B cell (primary cell): Measurements from ENCODE around the gene FAM13C. TPM values are rescaled to one million over a fixed set of nuclear protein-coding genes. Genes with fewer than 3 reads are reported as not detected.

Source experiments
- ATAC-seq: fragments of 200-7000 bp; cut with Tn5 transposase; one replicate; pipeline ENCODE4 v1.10.0; 2021; ENCODE audit warnings: low read depth, mild to moderate bottlenecking, moderate number of reproducible peaks, moderate library complexity
- CTCF ChIA-PET: fragments of 350-600 bp; sonication (Branson Sonifier 250); formaldehyde crosslinking; loops from one replicate; lab custom pipeline; 2021; ENCODE audit warnings: antibody characterized with exemption, inconsistent platforms; lab: Charles Lee
- POLR2A ChIA-PET: fragments of 350-600 bp; sonication (Branson Sonifier 250); formaldehyde crosslinking; loops from one replicate; lab custom pipeline; 2021; ENCODE audit warnings: antibody characterized with exemption; lab: Charles Lee
- DNase-seq: peaks from one replicate; pipeline ENCODE4 v3.0.0; 2013
- H2AFZ ChIP-seq: 2 replicates; pipeline ENCODE4 v1.6.1; 2012; ENCODE audit warnings: mild to moderate bottlenecking, low read depth, low read length; ENCODE audit not compliant: insufficient read depth, poor library complexity, severe bottlenecking
- H3K27ac ChIP-seq, 2 donors: 1 replicate in 1 of 2; 2 replicates in 1 of 2; pipeline ENCODE4 v1.5.1; 2012 to 2013; ENCODE audit warnings: low read length in 2 of 2, mild to moderate bottlenecking in 2 of 2, moderate library complexity in 1 of 2
- H3K27me3 ChIP-seq, 4 experiments: fragments of 200-600 bp in 1 of 4; sonication (generic) in 1 of 4; replicated peaks in 1 of 4; 1 replicate in 2 of 4; 2 replicates in 2 of 4; pipeline versions ENCODE4 v1.6.1 to v1.7.0; 2013 to 2016; ENCODE audit warnings: low read length in 3 of 4, mild to moderate bottlenecking in 2 of 4, mixed read lengths in 1 of 4, moderate library complexity in 1 of 4; ENCODE audit not compliant: insufficient read depth in 4 of 4, control insufficient read depth in 3 of 4; ENCODE audit errors: control extremely low read depth in 1 of 4
- H3K36me3 ChIP-seq, 2 experiments: replicated peaks in 1 of 2; 1 replicate in 1 of 2; 2 replicates in 1 of 2; pipeline versions ENCODE4 v1.6.1 to v1.7.1; 2013; ENCODE audit warnings: low read length in 1 of 2; ENCODE audit not compliant: insufficient read depth in 2 of 2, control insufficient read depth in 1 of 2; ENCODE audit errors: control extremely low read depth in 1 of 2, extremely low read depth in 1 of 2
- H3K4me1 ChIP-seq, 2 donors: fragments of 200-600 bp in 1 of 2; sonication (generic) in 1 of 2; 1 replicate in 1 of 2; 2 replicates in 1 of 2; pipeline versions ENCODE4 v1.5.1 to v1.6.1; 2013 to 2017; ENCODE audit warnings: low read length in 2 of 2; ENCODE audit not compliant: control insufficient read depth in 2 of 2, insufficient read depth in 2 of 2
- H3K4me2 ChIP-seq: replicated peaks from 2 replicates; pipeline ENCODE3; 2012; ENCODE audit warnings: mild to moderate bottlenecking, low read depth, low read length; ENCODE audit not compliant: poor library complexity, severe bottlenecking
- H3K4me3 ChIP-seq, 5 experiments: fragments of 200-600 bp in 1 of 5; sonication (generic) in 1 of 5; 1 replicate in 3 of 5; 2 replicates in 2 of 5; pipeline versions ENCODE4 v1.5.1 to v1.7.0; 2011 to 2016; ENCODE audit warnings: low read length in 4 of 5, mild to moderate bottlenecking in 4 of 5, low read depth in 2 of 5, control low read depth in 1 of 5, moderate library complexity in 1 of 5; ENCODE audit not compliant: insufficient read depth in 1 of 5; ENCODE audit errors: control extremely low read depth in 1 of 5, extremely low read depth in 1 of 5
- H3K79me2 ChIP-seq: fragments of 200-600 bp; sonication (generic); one replicate; pipeline ENCODE4 v1.6.0; 2016; ENCODE audit warnings: low read length; ENCODE audit not compliant: control insufficient read depth, insufficient read depth
- H3K9ac ChIP-seq: fragments of 200-600 bp; sonication (generic); 2 replicates; pipeline ENCODE4 v1.6.1; 2017; ENCODE audit warnings: mild to moderate bottlenecking, low read length, moderate library complexity
- H3K9me3 ChIP-seq, 3 donors: one replicate each; pipeline versions ENCODE4 v1.6.1 to v1.7.1; 2013; ENCODE audit warnings: low read length in 2 of 3; ENCODE audit not compliant: control insufficient read depth in 2 of 3, insufficient read depth in 1 of 3; ENCODE audit errors: control extremely low read depth in 1 of 3
- H4K20me1 ChIP-seq: 2 replicates; pipeline ENCODE4 v1.6.0; 2012; ENCODE audit warnings: mild to moderate bottlenecking, low read length; ENCODE audit not compliant: insufficient read depth, control insufficient read depth, poor library complexity, severe bottlenecking
- H3K27ac Mint-ChIP-seq: one replicate; pipeline ENCODE4 v1.8.0; 2021; ENCODE audit warnings: mixed read lengths
- H3K27me3 Mint-ChIP-seq: one replicate; pipeline ENCODE4 v1.8.0; 2021; ENCODE audit warnings: mixed read lengths
- H3K4me1 Mint-ChIP-seq: one replicate; pipeline ENCODE4 v1.8.0; 2021; ENCODE audit warnings: mixed read lengths
- H3K4me3 Mint-ChIP-seq: one replicate; pipeline ENCODE4 v1.8.0; 2021; ENCODE audit warnings: mixed read lengths
- H3K9me3 Mint-ChIP-seq: one replicate; pipeline ENCODE4 v1.8.0; 2022; ENCODE audit warnings: mixed read lengths; ENCODE audit not compliant: insufficient read depth
- EZH2 ChIP-seq: IDR thresholded peaks from 2 replicates; pipeline ENCODE4 v1.6.1; 2012; ENCODE audit warnings: borderline replicate concordance, low read depth, mild to moderate bottlenecking, moderate library complexity, low read length; ENCODE audit not compliant: insufficient read depth, poor library complexity, severe bottlenecking
- WGBS: methylation state at CpG from one replicate; pipeline ENCODE4 v1.1.5; 2013; ENCODE audit warnings: missing lambda C conversion rate; ENCODE audit not compliant: insufficient coverage; 5-methylcytosine and 5-hydroxymethylcytosine counted together
- intact Hi-C: fragments of 100-400 bp; cut with micrococcal nuclease; formaldehyde crosslinking; loops from one replicate; pipeline ENCODE4 v1.10.0; 2022
- polyA plus RNA-seq: library from polyadenylated mRNA; depleted of rRNA; stranded (reverse); fragments of >200 nt; gene quantifications from 2 replicates; pipeline ENCODE4 v1.2.3, GENCODE V29; 2012
- total RNA-seq, 2 donors: library from RNA; stranded (reverse); fragments of 120-200 nt in 1 of 2; gene quantifications; 1 replicate in 1 of 2; 2 replicates in 1 of 2; pipeline versions ENCODE4 v1.2.3 to v1.2.4, GENCODE V29; 2013 to 2022
- TF ChIP-seq, protein P1 (sequence below): fragments of 200-600 bp; IDR thresholded peaks from one replicate; pipeline ENCODE4 v1.8.0; 2022; ENCODE audit warnings: antibody characterized with exemption, mild to moderate bottlenecking

FAM13C gene
- total and polyA plus RNA-seq, 2 donors (not counting 1 experiment from before 2014, with no cell fraction given), result not detected

DNA sequence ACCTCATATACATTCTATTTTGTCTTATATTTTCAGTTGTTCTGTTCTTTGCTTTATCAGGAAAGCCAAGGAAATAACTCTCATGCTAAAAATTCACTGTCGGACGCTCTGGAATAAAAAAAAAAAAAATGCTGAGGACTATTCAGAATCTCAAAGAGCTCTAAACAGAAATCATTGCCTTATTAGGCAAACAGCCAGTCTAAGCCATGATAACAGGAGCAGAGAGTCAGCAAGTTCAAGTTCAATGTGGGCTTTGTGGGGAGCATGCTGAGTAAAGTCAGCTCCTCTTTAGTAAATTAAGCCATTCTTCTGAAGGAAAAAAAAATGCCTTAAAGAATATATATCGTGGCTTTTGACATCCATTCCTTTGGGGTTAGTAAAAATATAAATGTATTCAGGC lies 13.6 kb upstream of the FAM13C start:
- no peak overlapping the region for H2AFZ ChIP-seq
- Mint-ChIP-seq H3K27ac (no peak overlapping the region), H3K9me3 (no peaks in the 10 kb centered on the region), H3K27me3 (peaks cover 3% of the 10 kb centered on the region), H3K4me1 (no peaks in the 10 kb centered on the region), H3K4me3 (no peak overlapping the region)
- no peaks in the 10 kb centered on the region for H3K9me3 ChIP-seq
- no peaks in the 10 kb centered on the region for H4K20me1 ChIP-seq
- H3K4me2 ChIP-seq, result no peak overlapping the region
- no peak overlapping the region for H3K9ac ChIP-seq
- intact Hi-C loops, result no loop called here
- H3K4me3 ChIP-seq, result no peak overlapping the region
- H3K27ac ChIP-seq, result no peak overlapping the region
- POLR2A ChIA-PET, result no interaction called here
- no peak for TF ChIP-seq EZH2
- TF ChIP-seq, protein P1, sequence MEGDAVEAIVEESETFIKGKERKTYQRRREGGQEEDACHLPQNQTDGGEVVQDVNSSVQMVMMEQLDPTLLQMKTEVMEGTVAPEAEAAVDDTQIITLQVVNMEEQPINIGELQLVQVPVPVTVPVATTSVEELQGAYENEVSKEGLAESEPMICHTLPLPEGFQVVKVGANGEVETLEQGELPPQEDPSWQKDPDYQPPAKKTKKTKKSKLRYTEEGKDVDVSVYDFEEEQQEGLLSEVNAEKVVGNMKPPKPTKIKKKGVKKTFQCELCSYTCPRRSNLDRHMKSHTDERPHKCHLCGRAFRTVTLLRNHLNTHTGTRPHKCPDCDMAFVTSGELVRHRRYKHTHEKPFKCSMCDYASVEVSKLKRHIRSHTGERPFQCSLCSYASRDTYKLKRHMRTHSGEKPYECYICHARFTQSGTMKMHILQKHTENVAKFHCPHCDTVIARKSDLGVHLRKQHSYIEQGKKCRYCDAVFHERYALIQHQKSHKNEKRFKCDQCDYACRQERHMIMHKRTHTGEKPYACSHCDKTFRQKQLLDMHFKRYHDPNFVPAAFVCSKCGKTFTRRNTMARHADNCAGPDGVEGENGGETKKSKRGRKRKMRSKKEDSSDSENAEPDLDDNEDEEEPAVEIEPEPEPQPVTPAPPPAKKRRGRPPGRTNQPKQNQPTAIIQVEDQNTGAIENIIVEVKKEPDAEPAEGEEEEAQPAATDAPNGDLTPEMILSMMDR, result no peak
- no CpG with 5 or more reads among the region's 3 CpGs for WGBS
- ATAC-seq, result no peak
- H3K4me1 ChIP-seq, result no peaks in the 10 kb centered on the region
- CTCF ChIA-PET, result no interaction called here
- H3K36me3 ChIP-seq, result no peaks in the 10 kb centered on the region
- no peaks in the 10 kb centered on the region for H3K79me2 ChIP-seq
- no peaks in the 10 kb centered on the region for H3K27me3 ChIP-seq
- DNase-seq, result no peak

DNA sequence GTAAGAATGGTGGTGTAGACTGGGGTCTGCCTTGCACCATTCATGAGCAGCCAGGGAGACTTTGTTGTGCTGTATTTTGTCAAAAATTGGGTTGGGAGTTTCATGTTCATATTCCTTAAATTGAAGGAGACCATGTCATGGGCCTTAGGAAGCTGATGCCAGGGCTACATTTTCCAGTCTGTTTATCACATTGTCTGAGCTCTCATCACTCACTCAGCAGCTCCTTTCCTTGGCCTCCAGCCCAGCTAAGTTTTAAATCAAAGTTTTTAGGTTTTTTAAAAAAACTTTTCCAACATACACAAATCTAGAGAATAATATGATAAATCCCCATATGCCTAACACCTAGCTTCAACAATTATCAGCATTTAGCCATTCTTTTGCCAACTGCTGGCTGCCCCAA lies 12.6 kb upstream of the FAM13C start:
- Histone ChIP-seq H4K20me1 (no peaks in the 10 kb centered on the region), H3K9ac (no peak overlapping the region), H3K4me2 (no peak overlapping the region), H2AFZ (no peak overlapping the region), H3K4me3 (no peak overlapping the region), H3K36me3 (no peaks in the 10 kb centered on the region), H3K4me1 (no peaks in the 10 kb centered on the region), H3K27ac (no peak overlapping the region), H3K9me3 (no peaks in the 10 kb centered on the region), H3K79me2 (no peaks in the 10 kb centered on the region), H3K27me3 (no peaks in the 10 kb centered on the region)
- no peak overlapping the region for H3K4me3 Mint-ChIP-seq
- intact Hi-C loops, result no loop called here
- no peaks in the 10 kb centered on the region for H3K4me1 Mint-ChIP-seq
- POLR2A ChIA-PET, result no interaction called here
- no peak overlapping the region for H3K27ac Mint-ChIP-seq
- H3K27me3 Mint-ChIP-seq, result peaks cover 3% of the 10 kb centered on the region
- DNase-seq (no peak), ATAC-seq (no peak)
- TF ChIP-seq EZH2, result no peak
- CTCF ChIA-PET, result no interaction called here
- H3K9me3 Mint-ChIP-seq, result no peaks in the 10 kb centered on the region
